Measurements from ENCODE around the gene CTSS.

DNA sequence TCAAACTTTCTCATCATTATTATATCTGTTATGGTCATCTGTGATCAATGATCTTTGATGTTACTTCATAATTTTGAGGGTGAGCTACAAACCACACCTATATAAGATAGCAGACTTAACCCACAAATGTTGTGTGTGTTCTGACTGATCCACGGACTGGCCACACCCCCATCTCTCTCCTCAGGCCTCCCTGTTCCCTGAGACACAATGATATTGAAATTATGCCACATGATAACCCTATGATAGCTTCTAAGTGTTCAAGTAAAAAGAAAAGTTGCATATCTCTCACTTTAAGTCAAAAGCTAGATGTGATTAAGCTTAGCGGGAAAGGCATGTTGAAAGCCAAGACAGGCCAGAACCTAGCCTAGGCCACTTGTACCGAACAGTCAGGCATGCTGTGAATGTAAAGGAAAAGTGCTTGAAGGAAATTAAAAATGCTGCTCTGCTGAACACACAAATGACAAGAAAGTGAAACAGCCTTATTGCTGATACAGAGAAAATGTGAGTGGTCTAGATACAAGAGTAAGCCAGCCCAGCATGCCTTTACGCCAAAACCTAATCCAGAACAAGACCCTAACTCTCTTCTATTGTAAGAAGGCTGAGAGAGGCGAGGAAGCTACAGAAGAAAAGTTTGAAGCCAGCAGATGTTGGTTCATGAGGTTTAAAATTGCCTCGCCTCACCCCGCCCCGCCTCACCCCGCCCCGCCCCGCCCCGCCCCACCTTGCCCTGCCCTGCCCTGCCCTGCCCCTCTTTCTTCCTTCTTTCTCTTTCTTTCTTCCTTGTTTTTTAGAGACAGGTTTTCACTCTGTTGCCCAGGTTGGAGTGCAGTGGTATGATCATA lies 16.5 kb downstream of the CTSS start:
- TF ChIP-seq, protein P1, sequence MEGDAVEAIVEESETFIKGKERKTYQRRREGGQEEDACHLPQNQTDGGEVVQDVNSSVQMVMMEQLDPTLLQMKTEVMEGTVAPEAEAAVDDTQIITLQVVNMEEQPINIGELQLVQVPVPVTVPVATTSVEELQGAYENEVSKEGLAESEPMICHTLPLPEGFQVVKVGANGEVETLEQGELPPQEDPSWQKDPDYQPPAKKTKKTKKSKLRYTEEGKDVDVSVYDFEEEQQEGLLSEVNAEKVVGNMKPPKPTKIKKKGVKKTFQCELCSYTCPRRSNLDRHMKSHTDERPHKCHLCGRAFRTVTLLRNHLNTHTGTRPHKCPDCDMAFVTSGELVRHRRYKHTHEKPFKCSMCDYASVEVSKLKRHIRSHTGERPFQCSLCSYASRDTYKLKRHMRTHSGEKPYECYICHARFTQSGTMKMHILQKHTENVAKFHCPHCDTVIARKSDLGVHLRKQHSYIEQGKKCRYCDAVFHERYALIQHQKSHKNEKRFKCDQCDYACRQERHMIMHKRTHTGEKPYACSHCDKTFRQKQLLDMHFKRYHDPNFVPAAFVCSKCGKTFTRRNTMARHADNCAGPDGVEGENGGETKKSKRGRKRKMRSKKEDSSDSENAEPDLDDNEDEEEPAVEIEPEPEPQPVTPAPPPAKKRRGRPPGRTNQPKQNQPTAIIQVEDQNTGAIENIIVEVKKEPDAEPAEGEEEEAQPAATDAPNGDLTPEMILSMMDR (IDR thresholded peaks at IDR 0.05 in 8 of 11, conservative IDR thresholded peaks at IDR 0.05 in 3 of 11) = no peak
- TF ChIP-seq POLR2A (IDR thresholded peaks at IDR 0.05) (no peak), POLR2AphosphoS5 (IDR thresholded peaks at IDR 0.05) (no peak)
